Stimulated activated CD8-positive, alpha-beta memory T cell treated with anti-CD3 and anti-CD28 coated beads, Interleukin-4, amount 100 ng/mL, for 48 hours (primary cell): ENCODE measurements around the gene ZMYND15.

Source experiments
- DNase-seq: peaks from one replicate; pipeline ENCODE4 v3.0.0-alpha.2; 2020

Gene ZMYND15

DNA sequence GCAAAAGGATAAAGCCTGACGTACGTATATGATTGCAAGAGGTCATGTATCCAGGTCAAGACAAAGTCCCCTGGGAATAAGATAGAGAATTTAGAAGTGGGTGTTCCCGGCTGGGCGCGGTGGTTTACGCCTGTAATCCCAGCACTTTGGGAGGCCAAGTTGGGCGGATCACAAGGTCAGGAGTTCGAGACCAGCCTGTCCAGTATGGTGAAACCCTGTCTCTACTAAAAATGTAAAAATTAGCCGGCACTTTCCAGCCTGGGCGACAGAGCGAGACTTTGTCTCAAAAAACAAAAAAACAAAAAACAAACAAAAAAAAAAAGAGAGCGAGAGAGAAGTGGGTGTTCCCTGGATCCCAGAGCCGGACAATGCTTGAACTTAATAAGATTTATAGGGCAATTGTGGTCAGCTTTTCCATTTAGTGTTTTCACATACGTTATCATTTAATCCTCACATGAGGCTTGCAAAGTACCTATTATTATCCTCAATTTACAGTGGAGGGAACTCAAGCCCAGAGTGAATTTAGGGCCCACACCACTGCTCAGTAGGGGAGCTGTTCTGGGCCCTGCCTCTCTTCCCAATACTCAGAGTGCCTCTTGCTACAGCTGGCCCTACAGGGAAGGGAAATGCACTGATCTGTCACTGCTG lies 48.6 kb downstream of the ZMYND15 start:
- DNase-seq, result no peak

- DNase-seq, result no peak
Observed at GRCh38 chr17:4788807-4789700, 49.4 kb downstream of the ZMYND15 start, which contains the start of gene GLTPD2. GLTPD2 (plus strand) TSS chr17:4788964; CDS start chr17:4789012, 48 bp downstream.

GRCh38 chr17:4789701-4789950 lies 50.0 kb downstream of the ZMYND15 start:
- DNase-seq, result no peak

DNA sequence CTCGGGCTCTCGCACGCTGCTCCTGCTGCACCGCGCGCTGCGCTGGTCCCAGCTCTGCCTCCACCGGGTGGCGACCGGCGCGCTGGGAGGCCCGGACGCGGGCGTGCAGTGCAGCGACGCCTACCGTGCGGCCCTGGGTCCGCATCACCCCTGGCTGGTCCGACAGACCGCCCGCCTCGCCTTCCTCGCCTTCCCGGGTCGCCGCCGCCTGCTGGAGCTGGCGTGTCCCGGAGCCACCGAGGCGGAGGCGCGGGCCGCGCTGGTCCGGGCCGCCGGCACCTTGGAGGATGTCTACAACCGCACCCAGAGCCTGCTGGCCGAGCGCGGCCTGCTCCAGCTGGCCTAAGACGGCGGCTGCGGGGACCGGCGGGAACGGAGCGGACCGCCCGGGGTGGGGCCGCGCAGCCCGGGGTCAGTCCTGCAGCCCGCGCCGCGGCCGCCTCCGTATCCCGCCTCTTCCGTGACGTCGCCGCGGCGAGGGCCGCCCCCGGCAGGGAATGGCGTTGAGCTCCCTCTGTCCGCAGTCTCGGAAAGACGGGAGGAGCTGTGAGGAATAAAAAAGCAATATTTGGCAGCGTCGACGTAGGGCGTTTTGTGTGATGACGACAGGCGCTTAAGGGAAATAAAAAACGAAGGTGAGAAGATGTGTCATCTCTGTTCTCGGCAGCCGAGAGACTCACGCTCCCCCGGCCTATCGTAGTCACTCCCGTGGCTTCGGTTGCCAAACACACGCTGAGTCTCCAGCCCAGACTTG lies 50.5 kb downstream of the ZMYND15 start:
- DNase-seq, result peak; percentile 85

- no peak for DNase-seq
Observed at GRCh38 chr17:4790705-4791088, 51.1 kb downstream of the ZMYND15 start.

GRCh38 chr17:4795168-4795567 lies 55.5 kb downstream of the ZMYND15 start:
- DNase-seq, result no peak
